ENCODE data around the gene CES3. TPM values are rescaled to one million over a fixed set of nuclear protein-coding genes. Genes with fewer than 3 reads are reported as not detected.

The CES3 gene, protein sequence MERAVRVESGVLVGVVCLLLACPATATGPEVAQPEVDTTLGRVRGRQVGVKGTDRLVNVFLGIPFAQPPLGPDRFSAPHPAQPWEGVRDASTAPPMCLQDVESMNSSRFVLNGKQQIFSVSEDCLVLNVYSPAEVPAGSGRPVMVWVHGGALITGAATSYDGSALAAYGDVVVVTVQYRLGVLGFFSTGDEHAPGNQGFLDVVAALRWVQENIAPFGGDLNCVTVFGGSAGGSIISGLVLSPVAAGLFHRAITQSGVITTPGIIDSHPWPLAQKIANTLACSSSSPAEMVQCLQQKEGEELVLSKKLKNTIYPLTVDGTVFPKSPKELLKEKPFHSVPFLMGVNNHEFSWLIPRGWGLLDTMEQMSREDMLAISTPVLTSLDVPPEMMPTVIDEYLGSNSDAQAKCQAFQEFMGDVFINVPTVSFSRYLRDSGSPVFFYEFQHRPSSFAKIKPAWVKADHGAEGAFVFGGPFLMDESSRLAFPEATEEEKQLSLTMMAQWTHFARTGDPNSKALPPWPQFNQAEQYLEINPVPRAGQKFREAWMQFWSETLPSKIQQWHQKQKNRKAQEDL
- 0.29 and 0.61 TPM in 2 replicates for total RNA-seq

DNA sequence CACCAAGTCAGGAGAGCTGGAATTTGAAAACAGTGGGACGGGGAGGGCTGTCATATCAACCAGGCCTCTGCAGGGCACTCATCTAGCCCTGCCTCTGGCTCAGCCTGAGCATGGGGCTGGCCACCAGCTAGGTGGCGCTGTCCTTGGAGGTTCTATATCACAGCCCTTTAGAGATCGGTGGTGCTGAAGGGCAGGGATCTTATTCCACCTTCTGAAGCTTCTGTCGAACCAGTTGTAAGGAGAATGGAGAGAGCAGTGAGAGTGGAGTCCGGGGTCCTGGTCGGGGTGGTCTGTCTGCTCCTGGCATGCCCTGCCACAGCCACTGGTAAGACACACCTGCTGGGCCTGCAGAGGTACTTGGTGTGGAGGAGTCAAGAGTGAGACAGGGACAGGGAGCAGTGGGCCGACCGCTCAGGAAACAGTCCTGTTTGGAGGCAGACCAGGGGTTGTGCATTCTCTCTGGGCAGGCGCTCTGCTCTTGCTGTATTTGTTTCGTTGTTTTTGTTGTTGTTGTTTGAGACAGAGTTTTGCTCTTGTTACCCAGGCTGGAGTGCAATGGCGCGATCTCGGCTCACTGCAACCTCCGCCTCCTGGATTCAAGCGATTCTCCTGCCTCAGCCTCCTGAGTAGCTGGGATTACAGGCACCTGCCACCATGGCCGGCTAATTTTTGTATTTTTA is at the start of gene CES3:
TSS of gene CES3 (plus strand) at position 202 of the 680 bp plus-strand sequence. CDS start at position 244, 42 bp downstream.
- Mint-ChIP-seq H3K4me3 (peak within 1 kb of the TSS; percentile 56), H3K27ac (peak within 1 kb of the TSS; percentile 81), H3K9me3 (no peaks in the 10 kb centered on the region), H3K4me1 (peaks cover 14% of the 10 kb centered on the region), H3K27me3 (no peaks in the 10 kb centered on the region), H3K36me3 (ENCODE audit: low read depth) (no peaks in the 10 kb centered on the region)
- ATAC-seq (ENCODE audit: low read depth) (peak; percentile 80), DNase-seq (peak; percentile 26)
- ChIA-PET POLR2A (no interaction called here), CTCF (interaction anchor here (0.9 to 1.5 kb wide), 6 partner anchors 9 to 224 kb away, joined by 3 to 5 read pairs (median 4); no protein-coding TSS in a partner anchor)
- intact Hi-C loops (cut with micrococcal nuclease) = no loop called here
- TF ChIP-seq, protein P1, sequence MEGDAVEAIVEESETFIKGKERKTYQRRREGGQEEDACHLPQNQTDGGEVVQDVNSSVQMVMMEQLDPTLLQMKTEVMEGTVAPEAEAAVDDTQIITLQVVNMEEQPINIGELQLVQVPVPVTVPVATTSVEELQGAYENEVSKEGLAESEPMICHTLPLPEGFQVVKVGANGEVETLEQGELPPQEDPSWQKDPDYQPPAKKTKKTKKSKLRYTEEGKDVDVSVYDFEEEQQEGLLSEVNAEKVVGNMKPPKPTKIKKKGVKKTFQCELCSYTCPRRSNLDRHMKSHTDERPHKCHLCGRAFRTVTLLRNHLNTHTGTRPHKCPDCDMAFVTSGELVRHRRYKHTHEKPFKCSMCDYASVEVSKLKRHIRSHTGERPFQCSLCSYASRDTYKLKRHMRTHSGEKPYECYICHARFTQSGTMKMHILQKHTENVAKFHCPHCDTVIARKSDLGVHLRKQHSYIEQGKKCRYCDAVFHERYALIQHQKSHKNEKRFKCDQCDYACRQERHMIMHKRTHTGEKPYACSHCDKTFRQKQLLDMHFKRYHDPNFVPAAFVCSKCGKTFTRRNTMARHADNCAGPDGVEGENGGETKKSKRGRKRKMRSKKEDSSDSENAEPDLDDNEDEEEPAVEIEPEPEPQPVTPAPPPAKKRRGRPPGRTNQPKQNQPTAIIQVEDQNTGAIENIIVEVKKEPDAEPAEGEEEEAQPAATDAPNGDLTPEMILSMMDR (IDR thresholded peaks at IDR 0.05) = no peak

DNA sequence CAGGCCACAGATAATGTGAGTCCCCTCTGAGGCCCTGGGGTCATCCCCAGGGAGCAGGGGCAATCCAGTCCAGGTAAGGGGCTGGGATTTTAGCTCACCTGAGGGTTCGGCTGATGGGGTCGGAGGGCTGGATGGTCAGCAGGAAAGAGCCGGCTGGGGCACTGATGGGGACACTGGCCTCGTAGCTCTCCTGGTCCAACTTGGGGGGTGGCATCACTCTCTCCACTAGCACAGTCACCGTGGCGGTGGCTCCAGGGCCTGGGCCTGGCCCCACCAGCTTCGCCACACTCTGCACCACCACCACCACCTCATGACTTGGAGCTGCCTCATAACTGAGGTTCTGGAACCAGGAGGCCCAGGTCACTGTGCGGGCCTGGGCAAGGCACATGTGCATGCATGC is 49.3 kb upstream of the CES3 start:
- H3K9me3 Mint-ChIP-seq = no peaks in the 10 kb centered on the region
- no peaks in the 10 kb centered on the region for H3K36me3 Mint-ChIP-seq (ENCODE audit: low read depth)
- no peaks in the 10 kb centered on the region for H3K4me1 Mint-ChIP-seq
- no peak overlapping the region for H3K4me3 Mint-ChIP-seq
- CTCF ChIA-PET = no interaction called here
- TF ChIP-seq, protein P1 (IDR thresholded peaks at IDR 0.05) = no peak
- H3K27ac Mint-ChIP-seq = no peak overlapping the region
- DNase-seq = no peak
- ATAC-seq (ENCODE audit: low read depth) = no peak
- POLR2A ChIA-PET = no interaction called here
- H3K27me3 Mint-ChIP-seq = peaks cover 7% of the 10 kb centered on the region
- intact Hi-C loops (cut with micrococcal nuclease) = no loop called here

DNA sequence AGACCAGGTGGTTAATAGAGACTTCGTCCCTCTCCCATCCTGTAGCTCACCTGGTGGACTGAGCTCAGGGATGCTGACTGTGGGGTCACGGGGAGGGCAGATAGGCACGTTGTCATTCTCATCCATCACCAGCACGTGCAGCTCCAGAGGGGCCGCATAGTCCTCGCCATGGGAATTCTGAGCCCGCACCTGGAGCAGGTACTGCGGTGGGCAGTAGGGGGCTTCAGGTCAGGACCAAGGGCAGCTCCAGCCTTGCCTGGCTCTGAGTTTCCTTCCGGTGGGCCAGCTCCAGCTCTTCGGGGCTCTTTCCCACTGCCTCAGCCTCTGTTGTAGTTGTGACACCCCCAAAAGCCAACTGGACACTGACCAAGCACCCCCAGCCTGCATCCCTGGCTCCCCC is 48.0 kb upstream of the CES3 start:
- Mint-ChIP-seq H3K27ac (no peak overlapping the region), H3K36me3 (ENCODE audit: low read depth) (no peaks in the 10 kb centered on the region), H3K4me3 (no peak overlapping the region), H3K27me3 (peaks cover 7% of the 10 kb centered on the region), H3K4me1 (no peaks in the 10 kb centered on the region), H3K9me3 (no peaks in the 10 kb centered on the region)
- DNase-seq (no peak), ATAC-seq (ENCODE audit: low read depth) (no peak)
- TF ChIP-seq, protein P1 (IDR thresholded peaks at IDR 0.05) = no peak
- intact Hi-C loops (cut with micrococcal nuclease) = no loop called here
- ChIA-PET POLR2A (no interaction called here), CTCF (no interaction called here)

DNA sequence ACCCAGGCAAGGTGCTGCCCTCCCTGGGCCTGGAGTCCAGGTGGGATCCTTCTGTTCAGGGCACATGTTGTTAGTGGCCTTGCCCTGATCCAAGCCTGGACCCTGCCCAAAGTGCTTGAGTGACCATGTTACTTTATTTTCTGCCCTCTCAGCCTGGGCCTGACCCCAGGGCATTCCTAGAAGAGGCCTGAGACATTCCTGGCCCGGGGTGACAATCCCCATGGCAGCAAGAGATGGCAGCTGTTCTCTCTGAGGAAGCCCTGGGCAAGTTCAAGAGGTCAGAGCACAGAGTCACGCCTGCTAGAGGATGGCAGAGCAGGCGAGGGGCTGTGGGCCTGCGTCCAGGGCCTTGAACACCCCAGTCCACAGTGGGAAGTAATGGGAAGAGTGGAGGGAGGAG is 47.4 kb upstream of the CES3 start:
- no peak for ATAC-seq (ENCODE audit: low read depth)
- TF ChIP-seq, protein P1 (IDR thresholded peaks at IDR 0.05) = no peak
- CTCF ChIA-PET = no interaction called here
- no peaks in the 10 kb centered on the region for H3K36me3 Mint-ChIP-seq (ENCODE audit: low read depth)
- no peak for DNase-seq
- H3K27ac Mint-ChIP-seq = no peak overlapping the region
- H3K4me3 Mint-ChIP-seq = no peak overlapping the region
- no peaks in the 10 kb centered on the region for H3K4me1 Mint-ChIP-seq
- peaks cover 3% of the 10 kb centered on the region for H3K27me3 Mint-ChIP-seq
- intact Hi-C loops (cut with micrococcal nuclease) = no loop called here
- H3K9me3 Mint-ChIP-seq = no peaks in the 10 kb centered on the region
- POLR2A ChIA-PET = no interaction called here

DNA sequence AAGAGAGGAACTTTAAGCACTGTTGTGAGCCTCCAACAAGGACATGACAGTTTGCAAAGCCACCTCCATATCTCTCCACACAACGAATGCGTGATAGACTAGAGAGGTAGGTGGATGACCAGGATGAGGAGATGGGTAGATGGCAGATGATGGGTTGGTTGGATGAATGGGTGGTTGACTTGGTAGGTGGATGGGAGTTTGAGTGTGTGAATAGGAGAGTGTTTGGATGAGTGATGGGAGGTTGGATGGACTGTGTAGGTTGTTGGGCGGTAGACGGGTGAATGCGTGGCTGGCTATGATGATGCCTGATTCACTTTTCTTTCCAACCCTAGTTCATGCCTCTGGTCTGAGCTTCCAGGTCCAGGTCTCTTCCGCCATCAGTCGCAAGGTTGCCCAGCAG is 46.5 kb upstream of the CES3 start:
- TF ChIP-seq, protein P1 (IDR thresholded peaks at IDR 0.05) = no peak
- Mint-ChIP-seq H3K4me1 (no peaks in the 10 kb centered on the region), H3K27me3 (peaks cover 5% of the 10 kb centered on the region), H3K4me3 (no peak overlapping the region), H3K9me3 (no peaks in the 10 kb centered on the region), H3K27ac (no peak overlapping the region), H3K36me3 (ENCODE audit: low read depth) (no peaks in the 10 kb centered on the region)
- intact Hi-C loops (cut with micrococcal nuclease) = no loop called here
- no peak for DNase-seq
- ChIA-PET CTCF (no interaction called here), POLR2A (no interaction called here)
- no peak for ATAC-seq (ENCODE audit: low read depth)

Measured in activated B cell treated with CpG ODN at 0.5 μM for 24 hours (primary cell).